GM18520 (cell line): ENCODE measurements around the gene COL4A1.

Experiments
- ATAC-seq: cut with Tn5 transposase; IDR thresholded peaks from one replicate; pipeline ENCODE4 v1.9.1; 2021; ENCODE audit not compliant: unreplicated experiment

Gene COL4A1

DNA sequence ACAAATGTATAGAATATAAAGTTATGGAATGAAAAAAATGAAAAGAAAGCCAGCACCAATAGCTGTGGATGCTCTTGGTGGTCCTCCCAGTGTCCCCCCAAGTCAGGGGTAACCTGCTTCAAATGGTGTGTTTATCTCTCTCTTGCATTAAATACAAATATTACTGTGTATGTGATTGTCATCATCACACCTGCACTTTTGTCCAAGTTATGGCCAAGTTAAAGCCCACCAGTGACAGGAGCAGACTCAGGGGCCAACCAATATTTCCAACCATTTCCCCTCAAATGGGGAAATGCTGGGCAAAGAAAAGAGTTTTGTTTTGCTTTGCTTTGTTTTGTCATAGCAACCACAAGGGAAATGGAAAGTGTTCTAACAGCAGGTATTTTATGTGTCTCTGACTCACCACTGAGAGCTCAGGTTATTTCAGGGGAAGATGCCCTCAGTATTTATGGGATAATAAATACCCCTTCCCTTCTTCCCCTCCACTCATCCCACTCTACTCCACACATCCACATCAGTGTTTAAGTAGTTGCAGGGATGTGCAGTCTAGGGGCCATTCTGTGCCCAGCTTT, 133.6 kb downstream of the COL4A1 start:
- ATAC-seq = no peak

DNA sequence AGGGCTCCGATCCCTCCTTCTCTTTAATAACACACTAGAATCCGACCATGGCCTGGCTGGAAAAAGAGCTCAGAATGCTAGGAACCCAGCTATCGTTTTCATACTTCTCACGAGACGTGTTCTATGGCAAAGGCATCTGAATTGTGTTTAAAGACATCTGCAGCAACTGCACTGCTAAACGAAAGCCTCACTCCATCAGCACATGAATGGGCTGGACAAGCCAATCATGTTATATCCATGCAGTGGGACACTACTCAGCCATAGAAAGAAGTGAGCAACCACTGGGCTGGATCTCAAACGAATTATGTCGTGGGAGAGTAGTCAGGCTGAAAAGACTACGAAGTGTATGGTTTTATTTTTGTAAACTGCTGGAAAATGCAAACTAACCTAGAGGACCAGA, 136.1 kb downstream of the COL4A1 start:
- no peak for ATAC-seq

DNA sequence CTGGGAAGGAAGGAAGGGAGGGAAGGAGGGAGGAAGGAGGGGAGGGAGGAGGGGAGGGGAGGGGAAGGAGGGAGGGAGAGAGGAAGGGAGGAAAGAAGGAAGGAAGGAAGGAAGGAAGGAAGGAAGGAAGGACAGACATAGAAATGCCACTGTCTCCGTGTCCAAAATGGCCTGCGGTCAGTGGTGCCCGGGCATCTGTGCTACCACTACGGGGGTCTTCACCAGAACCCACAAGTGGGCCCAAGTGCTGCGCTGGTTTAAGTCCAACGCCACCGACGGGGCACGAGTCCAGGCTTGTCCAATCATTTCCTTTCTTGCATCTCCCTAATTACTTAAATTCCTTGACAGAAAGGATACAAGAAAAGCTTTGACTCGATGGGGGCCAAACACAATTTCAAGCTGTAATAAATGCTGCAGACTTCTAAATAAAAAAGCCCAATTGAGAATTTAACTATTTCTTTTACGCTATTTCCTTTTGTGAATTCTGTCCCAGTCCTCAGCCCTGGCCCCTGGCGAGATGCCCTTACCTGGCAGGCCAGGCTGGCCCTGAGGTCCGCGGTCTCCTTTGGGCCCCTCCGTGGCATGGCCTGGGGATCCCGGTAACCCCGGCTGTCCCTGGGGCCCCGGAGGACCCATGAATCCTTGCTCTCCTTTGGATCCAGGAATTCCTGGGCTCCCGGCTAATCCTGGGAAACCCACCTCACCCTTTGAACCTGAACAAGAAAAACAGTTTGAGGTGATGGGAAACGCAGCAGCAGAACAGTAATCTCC, 136.8 kb downstream of the COL4A1 start:
- no peak for ATAC-seq

DNA sequence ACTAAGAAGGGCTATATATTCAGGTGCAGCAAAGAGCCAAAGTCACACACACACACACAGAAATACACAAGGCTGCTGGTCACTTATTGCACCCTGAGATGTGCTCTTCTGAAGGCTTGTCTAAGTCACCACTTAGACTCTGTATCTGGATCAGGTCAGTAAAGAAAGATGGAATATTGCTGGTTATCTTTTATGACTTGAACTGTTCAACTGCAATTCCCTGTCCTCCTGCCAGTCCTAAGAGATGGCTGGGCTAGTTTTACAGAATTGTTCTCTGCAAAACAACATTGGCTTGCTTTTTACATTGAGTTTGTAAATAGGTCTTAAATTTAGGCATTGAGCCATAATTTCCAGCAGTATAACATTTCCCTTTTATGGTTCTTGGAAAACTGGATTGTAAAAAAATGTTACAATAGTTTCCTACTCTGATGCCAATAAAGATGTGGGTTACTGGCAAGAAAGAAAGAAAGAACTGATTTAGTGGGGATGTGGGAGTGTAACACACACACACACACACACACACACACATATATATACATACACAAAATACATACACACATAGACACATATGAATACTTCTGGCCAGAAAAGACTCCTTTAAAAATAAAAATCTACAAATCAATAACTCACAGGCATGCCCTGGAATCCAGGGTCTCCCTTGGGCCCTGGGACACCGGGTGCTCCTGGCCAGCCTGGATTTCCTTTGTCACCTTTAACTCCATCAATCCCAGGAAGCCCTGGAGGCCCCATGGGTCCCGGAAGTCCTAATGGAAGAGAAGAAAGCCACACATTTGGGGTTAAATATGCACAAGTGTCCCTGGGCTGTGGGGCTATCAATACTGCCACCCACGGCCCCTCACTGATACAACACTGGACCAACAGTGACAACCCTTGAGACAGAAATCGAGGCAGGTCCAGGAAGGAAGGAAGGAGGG, 137.7 kb downstream of the COL4A1 start:
- no peak for ATAC-seq

DNA sequence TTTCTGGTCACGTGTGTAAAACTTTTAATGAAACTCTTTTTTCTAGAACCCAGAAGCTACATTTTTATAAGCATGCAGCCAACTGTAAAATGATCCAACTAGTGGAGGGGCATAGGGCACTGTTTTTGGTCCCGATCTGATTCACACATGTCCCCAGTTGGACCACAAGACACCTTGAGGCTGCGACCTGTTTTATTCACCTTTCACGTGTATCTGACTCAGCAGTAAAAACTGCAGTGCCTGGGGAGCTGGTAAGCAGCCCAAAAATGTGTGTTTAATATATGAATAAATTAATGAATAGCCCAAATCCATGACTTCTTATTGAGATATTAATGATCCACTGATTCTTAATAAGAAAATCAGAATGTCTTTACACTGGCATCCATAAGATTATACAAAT, 140.4 kb downstream of the COL4A1 start:
- ATAC-seq = no peak

GRCh38 chr13:110164706-110165105, 142.3 kb downstream of the COL4A1 start:
- ATAC-seq = no peak

GRCh38 chr13:110162866-110163658, 143.9 kb downstream of the COL4A1 start:
- ATAC-seq = no peak

DNA sequence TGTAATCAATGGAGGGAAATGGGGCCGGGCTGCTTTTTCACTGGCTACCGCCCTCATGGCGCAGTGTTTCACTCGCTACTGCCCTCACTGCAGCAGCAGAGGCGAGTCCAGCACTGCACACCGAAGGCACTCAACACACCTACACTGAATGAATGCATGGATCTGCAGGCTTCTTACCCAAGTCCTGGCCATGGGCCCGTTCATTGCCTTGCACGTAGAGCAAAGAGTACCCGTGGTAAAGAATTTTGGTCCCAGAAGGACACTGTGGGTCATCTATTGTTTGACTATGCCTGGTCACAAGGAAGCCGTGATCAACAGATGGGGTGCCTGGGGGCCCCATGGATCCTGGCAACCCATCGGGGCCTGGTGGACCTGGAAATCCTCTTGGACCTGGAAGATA, 144.9 kb downstream of the COL4A1 start:
- ATAC-seq = no peak

DNA sequence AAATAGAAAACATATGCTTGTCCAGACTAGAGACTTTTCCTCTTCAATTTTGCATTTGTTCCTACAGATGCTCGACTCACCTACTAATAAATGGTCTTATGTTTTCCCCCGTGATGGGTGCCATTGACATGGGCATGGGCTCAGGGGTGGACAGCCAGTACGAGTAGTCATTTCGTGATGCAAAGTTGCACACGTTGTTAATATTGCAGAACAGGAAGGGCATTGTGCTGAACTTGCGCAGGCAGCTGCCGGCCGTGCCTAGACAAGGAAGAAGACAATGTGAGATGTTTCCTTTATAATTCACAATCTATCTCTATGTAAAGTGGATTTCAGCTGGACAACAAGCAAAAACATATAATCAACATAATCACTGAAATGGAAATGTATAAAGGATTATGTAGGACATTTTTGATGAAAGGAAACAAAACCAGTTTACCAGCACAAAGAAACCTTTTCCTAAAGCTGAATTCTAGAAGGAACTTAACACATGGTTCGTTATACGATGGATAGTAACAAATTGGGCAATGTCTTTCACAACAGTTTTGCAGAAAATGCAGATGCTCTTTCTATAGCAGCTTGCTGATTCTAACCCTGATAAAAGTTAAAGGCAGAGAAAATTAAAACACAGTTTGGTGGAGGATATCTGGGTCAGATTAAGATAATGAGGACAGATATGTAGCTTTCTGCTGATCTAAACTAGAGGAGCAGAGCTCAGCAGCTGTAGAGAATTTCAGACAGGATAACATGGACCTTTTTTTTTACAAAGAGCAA, 145.7 kb downstream of the COL4A1 start:
- no peak for ATAC-seq

DNA sequence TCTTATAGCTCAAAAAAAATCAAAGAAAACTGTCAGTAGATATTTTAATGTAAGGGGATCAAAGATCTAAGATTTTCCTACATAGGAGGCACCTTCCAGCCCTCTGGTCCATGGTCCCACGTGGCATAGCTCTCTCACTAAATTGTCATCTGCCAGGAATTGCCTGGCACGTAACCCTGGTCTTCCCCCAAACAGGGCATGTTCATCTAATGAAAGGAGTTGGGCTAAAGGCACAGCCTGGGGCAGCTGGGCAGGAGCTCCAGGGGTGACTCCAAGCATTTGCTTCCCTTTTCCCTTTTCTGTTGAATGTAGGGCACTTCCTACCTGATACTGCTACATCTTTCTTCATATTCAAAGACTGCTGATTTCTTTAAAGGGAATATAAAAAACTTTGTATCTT, 148.7 kb downstream of the COL4A1 start:
- ATAC-seq = no peak

DNA sequence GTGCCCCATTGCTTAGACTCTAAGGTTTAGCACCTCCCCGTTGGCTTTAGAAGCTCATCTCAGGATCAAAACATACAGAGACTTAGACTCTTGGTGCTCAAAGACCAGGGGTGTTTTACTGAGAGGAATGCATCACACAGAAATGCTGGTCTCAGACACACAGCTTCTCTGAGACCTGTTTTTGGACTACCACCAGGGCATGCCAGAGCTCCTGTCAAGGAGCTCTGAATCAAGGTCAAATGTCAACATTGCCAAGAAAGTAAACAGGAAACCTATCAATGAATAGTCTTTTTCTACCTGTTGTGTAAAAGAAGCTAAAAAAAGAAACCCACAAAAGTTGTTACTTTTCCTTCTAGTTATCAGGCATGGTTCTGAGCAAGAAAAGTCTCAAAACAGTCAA, 149.2 kb downstream of the COL4A1 start:
- no peak for ATAC-seq

- no peak for ATAC-seq
Measured at GRCh38 chr13:110156301-110157049, 150.5 kb downstream of the COL4A1 start.

GRCh38 chr13:110155072-110155471, 151.9 kb downstream of the COL4A1 start:
- ATAC-seq = no peak

GRCh38 chr13:110154410-110154933, 152.5 kb downstream of the COL4A1 start:
- ATAC-seq = no peak

GRCh38 chr13:110152351-110152750, 154.6 kb downstream of the COL4A1 start:
- no peak for ATAC-seq

DNA sequence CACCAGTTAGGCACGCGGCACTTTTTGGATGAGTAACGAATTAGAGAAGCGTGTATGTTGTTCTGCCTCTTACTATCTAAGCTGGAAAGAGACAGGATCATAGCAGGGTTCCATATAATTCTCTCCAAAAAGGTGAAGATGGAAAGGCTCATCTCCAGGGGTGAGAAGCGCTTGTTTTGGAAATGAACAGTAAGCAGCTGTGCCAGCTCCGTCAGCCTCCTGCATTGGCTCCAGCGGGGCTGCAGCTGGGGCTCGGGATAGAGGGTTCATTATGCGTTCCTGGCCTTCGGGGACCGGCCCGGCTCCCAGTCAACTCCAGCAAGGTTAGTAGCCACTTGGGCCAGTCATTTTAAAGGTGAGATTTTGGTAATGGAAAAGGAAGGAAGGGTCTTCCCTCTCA, 155.5 kb downstream of the COL4A1 start:
- no peak for ATAC-seq

DNA sequence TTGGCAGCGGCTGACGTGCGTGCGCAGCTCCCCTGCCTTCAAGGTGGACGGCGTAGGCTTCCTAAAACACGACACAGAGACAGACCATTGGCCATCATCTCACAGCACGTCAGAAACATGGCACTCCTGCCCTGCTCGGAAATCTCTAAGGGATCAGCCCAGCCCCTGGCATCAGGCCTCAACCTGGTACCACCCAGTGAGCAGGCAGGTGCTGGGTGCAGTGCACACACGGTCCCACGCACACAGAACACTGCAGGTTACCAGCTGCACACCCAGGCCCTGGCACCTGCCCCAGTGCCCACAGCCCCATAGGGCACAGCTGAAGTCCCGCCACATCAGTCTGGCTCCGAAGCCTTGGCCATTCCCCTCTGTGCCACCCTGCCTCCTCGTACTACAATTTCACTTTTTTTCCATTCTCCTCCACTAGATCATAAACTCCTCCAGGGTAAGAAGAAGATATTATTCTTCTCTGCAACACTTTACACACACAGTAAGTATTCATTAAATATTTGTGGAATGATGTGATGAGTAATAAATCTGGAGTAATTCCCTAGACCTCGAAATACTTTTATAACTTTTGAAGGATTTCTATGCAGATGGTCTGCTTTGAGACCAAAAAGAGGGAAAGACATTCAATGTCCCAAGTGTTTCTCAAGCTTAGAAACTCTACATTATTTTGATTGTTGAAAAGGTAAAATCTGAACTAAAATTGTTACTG, 156.4 kb downstream of the COL4A1 start:
- ATAC-seq = no peak

DNA sequence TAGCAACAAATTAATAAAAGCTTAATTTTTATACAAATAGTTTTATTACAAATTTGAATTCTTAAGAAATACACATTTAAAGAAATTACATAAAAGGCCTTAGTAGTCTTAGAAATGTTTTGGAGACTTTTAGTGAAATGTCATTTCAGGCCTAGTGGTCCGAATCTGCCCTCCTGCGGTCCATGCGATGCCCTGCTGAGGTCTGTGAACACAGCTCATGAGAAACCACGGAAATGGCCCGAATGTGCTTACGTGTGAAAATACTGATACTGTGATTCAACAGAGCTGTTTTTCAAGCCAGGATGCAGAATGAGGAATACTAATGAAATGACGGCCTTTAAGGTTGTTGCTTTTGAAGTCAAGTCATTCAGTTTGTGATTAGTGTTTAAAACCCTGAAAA, 157.9 kb downstream of the COL4A1 start:
- ATAC-seq = no peak

- ATAC-seq = no peak
Measured at GRCh38 chr13:110140099-110140498, 166.9 kb downstream of the COL4A1 start.
